ENCODE results near the gene ORC2.

GRCh38 chr2:200869014-200869413 lies 94.4 kb downstream of the ORC2 start:
- TF ChIP-seq CTCF (IDR thresholded peaks at IDR 0.05) (no peak), POLR2A (IDR thresholded peaks at IDR 0.05) (no peak)

All from heart left ventricle (tissue), 13 donors.